ENCODE results near the gene CYB5RL.

CYB5RL gene

DNA sequence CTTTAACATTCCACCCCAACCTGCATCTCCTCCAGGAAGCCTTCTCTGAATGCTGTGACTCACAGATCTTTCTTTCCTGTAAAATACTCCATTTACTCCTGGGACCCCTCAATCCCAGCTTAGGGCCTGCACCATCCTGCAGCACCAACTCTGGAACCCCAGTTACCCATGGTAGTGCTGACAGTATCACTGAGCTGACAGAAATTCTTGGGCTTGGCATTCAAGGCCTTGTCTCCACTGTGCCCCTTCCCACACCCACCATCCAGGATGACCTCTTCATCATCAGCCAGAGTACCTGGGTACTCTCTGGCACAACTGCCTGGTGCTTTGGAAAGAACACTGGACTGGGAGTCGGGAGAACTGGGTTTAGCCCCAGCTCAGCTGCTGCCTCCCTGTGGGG, 8.3 kb downstream of the CYB5RL start:
- Histone ChIP-seq H3K27ac (ENCODE audit: poor library complexity, severe bottlenecking) (no peak overlapping the region), H3K9me3 (ENCODE audit: severe bottlenecking) (no peaks in the 10 kb centered on the region), H3K4me3 (ENCODE audit: severe bottlenecking) (no peak overlapping the region), H3K4me1 (ENCODE audit: insufficient read depth, poor library complexity, severe bottlenecking) (no peaks in the 10 kb centered on the region), H3K27me3 (ENCODE audit: insufficient read depth, poor library complexity, severe bottlenecking) (no peaks in the 10 kb centered on the region), H3K36me3 (ENCODE audit: low read depth) (no peaks in the 10 kb centered on the region)
- no peak for ATAC-seq (ENCODE audit: low read depth)
- TF ChIP-seq, protein P1, sequence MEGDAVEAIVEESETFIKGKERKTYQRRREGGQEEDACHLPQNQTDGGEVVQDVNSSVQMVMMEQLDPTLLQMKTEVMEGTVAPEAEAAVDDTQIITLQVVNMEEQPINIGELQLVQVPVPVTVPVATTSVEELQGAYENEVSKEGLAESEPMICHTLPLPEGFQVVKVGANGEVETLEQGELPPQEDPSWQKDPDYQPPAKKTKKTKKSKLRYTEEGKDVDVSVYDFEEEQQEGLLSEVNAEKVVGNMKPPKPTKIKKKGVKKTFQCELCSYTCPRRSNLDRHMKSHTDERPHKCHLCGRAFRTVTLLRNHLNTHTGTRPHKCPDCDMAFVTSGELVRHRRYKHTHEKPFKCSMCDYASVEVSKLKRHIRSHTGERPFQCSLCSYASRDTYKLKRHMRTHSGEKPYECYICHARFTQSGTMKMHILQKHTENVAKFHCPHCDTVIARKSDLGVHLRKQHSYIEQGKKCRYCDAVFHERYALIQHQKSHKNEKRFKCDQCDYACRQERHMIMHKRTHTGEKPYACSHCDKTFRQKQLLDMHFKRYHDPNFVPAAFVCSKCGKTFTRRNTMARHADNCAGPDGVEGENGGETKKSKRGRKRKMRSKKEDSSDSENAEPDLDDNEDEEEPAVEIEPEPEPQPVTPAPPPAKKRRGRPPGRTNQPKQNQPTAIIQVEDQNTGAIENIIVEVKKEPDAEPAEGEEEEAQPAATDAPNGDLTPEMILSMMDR (IDR thresholded peaks at IDR 0.05; ENCODE audit: poor library complexity, severe bottlenecking): no peak
- no peak for DNase-seq (ENCODE audit: low spot score)

DNA sequence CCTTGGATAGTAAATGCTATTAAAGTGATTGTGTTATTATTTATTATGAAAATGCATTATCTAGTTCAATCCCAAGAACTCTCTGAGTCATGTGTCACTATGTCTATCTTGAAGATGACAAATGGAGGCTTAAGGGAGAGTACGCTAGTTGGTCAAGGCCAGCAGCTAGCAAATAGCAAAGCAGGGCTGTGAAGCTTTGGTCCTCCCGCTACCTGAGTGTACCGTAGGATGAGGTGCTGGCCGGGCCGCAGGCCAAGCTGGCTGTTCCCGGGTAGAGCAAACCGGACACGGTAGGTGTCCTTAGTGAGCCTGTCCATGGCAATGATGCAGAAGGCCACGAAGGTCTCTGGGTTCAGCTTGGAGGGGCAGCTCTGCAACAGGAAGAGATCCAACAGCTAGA, 9.3 kb downstream of the CYB5RL start:
- no peak for DNase-seq (ENCODE audit: low spot score)
- Histone ChIP-seq H3K36me3 (ENCODE audit: low read depth) (no peaks in the 10 kb centered on the region), H3K27ac (ENCODE audit: poor library complexity, severe bottlenecking) (no peak overlapping the region), H3K4me3 (ENCODE audit: severe bottlenecking) (no peak overlapping the region), H3K27me3 (ENCODE audit: insufficient read depth, poor library complexity, severe bottlenecking) (no peaks in the 10 kb centered on the region), H3K9me3 (ENCODE audit: severe bottlenecking) (no peaks in the 10 kb centered on the region), H3K4me1 (ENCODE audit: insufficient read depth, poor library complexity, severe bottlenecking) (no peaks in the 10 kb centered on the region)
- ATAC-seq (ENCODE audit: low read depth): no peak
- TF ChIP-seq, protein P1 (IDR thresholded peaks at IDR 0.05; ENCODE audit: poor library complexity, severe bottlenecking): no peak

DNA sequence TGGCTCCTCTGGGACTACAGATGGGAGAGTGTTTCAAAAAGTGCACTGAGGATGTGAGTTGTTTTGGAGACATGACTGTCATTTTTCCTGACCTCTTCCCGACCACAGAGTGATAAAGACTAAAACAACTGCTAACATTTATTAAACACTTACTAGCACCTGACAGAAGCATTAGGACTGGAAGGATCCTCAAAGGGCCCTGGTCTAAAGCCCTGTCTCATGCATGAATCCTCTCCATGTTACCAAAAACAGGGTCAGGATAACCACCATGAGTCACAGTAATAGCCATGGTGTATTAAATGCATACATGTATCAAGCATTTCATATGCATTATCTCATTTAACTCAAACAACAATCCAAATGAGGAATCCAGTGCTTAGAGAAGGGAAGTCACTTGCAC, 11.5 kb downstream of the CYB5RL start:
- no peak for ATAC-seq (ENCODE audit: low read depth)
- no peak for DNase-seq (ENCODE audit: low spot score)
- Histone ChIP-seq H3K4me1 (ENCODE audit: insufficient read depth, poor library complexity, severe bottlenecking) (no peaks in the 10 kb centered on the region), H3K9me3 (ENCODE audit: severe bottlenecking) (no peaks in the 10 kb centered on the region), H3K27ac (ENCODE audit: poor library complexity, severe bottlenecking) (no peak overlapping the region), H3K4me3 (ENCODE audit: severe bottlenecking) (no peak overlapping the region), H3K36me3 (ENCODE audit: low read depth) (no peaks in the 10 kb centered on the region), H3K27me3 (ENCODE audit: insufficient read depth, poor library complexity, severe bottlenecking) (no peaks in the 10 kb centered on the region)
- TF ChIP-seq, protein P1 (IDR thresholded peaks at IDR 0.05; ENCODE audit: poor library complexity, severe bottlenecking): no peak

DNA sequence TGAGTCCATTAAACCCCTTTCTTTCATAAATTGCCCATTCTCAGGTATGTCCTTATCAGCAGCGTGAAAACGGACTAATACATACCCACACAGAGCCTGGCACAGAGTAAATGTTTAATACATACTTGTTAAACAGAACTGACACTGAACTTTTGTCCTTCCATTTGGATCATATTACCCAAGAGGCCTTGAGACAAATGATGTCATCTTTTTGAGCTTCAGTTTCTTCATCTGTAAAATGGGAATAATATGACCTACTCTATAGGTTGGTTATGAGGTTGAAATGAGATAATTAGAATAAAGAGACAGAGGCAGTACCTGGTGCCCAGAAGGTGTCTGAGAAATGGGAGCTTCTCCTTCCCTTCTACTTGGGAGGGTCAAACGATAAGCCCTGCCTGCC, 13.8 kb downstream of the CYB5RL start:
- Histone ChIP-seq H3K4me3 (ENCODE audit: severe bottlenecking) (no peak overlapping the region), H3K9me3 (ENCODE audit: severe bottlenecking) (no peaks in the 10 kb centered on the region), H3K27ac (ENCODE audit: poor library complexity, severe bottlenecking) (no peak overlapping the region), H3K27me3 (ENCODE audit: insufficient read depth, poor library complexity, severe bottlenecking) (no peaks in the 10 kb centered on the region), H3K4me1 (ENCODE audit: insufficient read depth, poor library complexity, severe bottlenecking) (no peaks in the 10 kb centered on the region), H3K36me3 (ENCODE audit: low read depth) (no peaks in the 10 kb centered on the region)
- DNase-seq (ENCODE audit: low spot score) (no peak), ATAC-seq (ENCODE audit: low read depth) (no peak)
- TF ChIP-seq, protein P1 (IDR thresholded peaks at IDR 0.05; ENCODE audit: poor library complexity, severe bottlenecking): no peak

DNA sequence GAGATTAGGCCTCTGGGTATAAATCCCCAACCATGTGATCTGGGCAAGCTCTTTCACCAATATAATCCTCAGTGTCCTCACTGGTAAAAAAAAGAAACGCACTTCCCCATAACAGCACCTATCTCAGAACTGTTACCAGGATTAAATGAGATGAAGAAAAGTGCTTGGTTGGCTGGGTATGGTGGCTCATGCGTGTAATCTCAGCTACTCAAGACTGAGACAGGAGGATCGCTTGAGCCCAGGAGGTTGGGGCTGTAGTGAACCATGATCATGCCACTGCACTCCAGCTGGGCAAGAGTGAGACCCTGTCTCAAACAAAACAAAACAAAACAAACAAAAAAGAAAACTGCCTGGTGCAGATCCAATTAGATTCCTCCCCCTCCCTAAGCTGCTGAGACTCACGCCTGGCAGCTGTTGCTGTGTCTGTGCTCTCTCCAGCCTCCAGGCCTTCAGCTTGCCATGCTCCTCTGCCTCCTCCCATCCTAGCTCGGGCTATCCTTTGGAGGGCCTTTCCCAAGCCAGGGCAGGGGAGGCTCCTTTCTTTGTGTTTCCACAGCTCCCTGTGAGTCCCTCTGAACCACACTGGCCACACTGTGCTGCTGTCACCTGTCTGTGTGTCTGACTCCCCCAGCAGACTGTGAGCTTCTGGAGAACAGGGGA, 19.0 kb downstream of the CYB5RL start:
- Histone ChIP-seq H3K27me3 (ENCODE audit: insufficient read depth, poor library complexity, severe bottlenecking) (no peaks in the 10 kb centered on the region), H3K4me3 (ENCODE audit: severe bottlenecking) (no peak overlapping the region), H3K4me1 (ENCODE audit: insufficient read depth, poor library complexity, severe bottlenecking) (no peaks in the 10 kb centered on the region), H3K36me3 (ENCODE audit: low read depth) (no peaks in the 10 kb centered on the region), H3K27ac (ENCODE audit: poor library complexity, severe bottlenecking) (no peak overlapping the region), H3K9me3 (ENCODE audit: severe bottlenecking) (no peaks in the 10 kb centered on the region)
- TF ChIP-seq, protein P1 (IDR thresholded peaks at IDR 0.05; ENCODE audit: poor library complexity, severe bottlenecking): no peak
- no peak for ATAC-seq (ENCODE audit: low read depth)
- no peak for DNase-seq (ENCODE audit: low spot score)
